A549 (cell line): Measurements from ENCODE around the gene STX1B. TPM values are rescaled to one million over a fixed set of nuclear protein-coding genes. Genes with fewer than 3 reads are reported as not detected.

Experiments
- ATAC-seq, 2 experiments: fragments of 200-7000 bp in 1 of 2; fragments of >200 bp in 1 of 2; cut with Nextera tagmentation in 1 of 2; cut with Tn5 transposase in 1 of 2; 3 replicates each; pipeline versions ENCODE4 v1.8.0 to v1.9.1; 2018 to 2020; ENCODE audit warnings: mild to moderate bottlenecking in 1 of 2, moderate library complexity in 1 of 2
- CTCF ChIA-PET: fragments of 300-600 bp; sonication (Branson Sonifier 250); formaldehyde crosslinking; extraction: SDS; loops from one replicate; lab custom pipeline; 2021; ENCODE audit warnings: antibody characterized with exemption, inconsistent platforms; lab: Yijun Ruan, JAX
- POLR2A ChIA-PET: fragments of 350-600 bp; formaldehyde crosslinking; extraction: SDS; loops from one replicate; lab custom pipeline; 2021; ENCODE audit warnings: antibody characterized with exemption, inconsistent platforms; lab: Yijun Ruan, JAX
- DNase-seq, 2 experiments: peaks; one replicate each; pipeline versions ENCODE4 v3.0.0 to v3.0.0-alpha.2; 2011 to 2016; ENCODE audit warnings: low read depth in 1 of 2, low spot score in 1 of 2
- FAIRE-seq: peaks from 2 replicates; lab custom pipeline; 2011; peaks lifted over from hg19 to GRCh38; lab: Jason Lieb, UNC
- H3K27ac ChIP-seq, 2 experiments: fragments of >200 bp; sonication (Bioruptor Twin); formaldehyde crosslinking; 3 replicates each; pipeline ENCODE4 v1.5.1; 2016 to 2017
- H3K4me1 ChIP-seq: fragments of >200 bp; sonication (Bioruptor Twin); formaldehyde crosslinking; 3 replicates; pipeline ENCODE4 v1.6.1; 2016
- H3K4me2 ChIP-seq: fragments of >200 bp; sonication (Bioruptor Twin); formaldehyde crosslinking; 3 replicates; pipeline ENCODE4 v1.6.1; 2016
- H3K4me3 ChIP-seq: fragments of >200 bp; sonication (Bioruptor Twin); formaldehyde crosslinking; 3 replicates; pipeline ENCODE4 v1.5.1; 2016
- H3K9me3 ChIP-seq: fragments of >200 bp; sonication (Bioruptor Twin); formaldehyde crosslinking; 3 replicates; pipeline ENCODE4 v1.6.1; 2016
- CHD4 ChIP-seq: fragments of 200-600 bp; sonication (generic); IDR thresholded peaks from 2 replicates; pipeline ENCODE4 v1.6.1; 2016; ENCODE audit warnings: antibody characterized with exemption, mild to moderate bottlenecking, borderline replicate concordance
- CTCF ChIP-seq: fragments of >200 bp; sonication (Bioruptor Twin); formaldehyde crosslinking; IDR thresholded peaks from 3 replicates; pipeline ENCODE4 v1.5.1; 2016
- EHF ChIP-seq: fragments of 250-450 bp; sonication (Bioruptor Pico); IDR thresholded peaks from 2 replicates; pipeline ENCODE4 v1.5.0; 2020; ENCODE audit warnings: mild to moderate bottlenecking
- EP300 ChIP-seq, 2 experiments: fragments of >200 bp; sonication (Bioruptor Twin); formaldehyde crosslinking; IDR thresholded peaks; 2 replicates in 1 of 2; 3 replicates in 1 of 2; pipeline ENCODE4 v1.6.1; 2016 to 2017
- FOXS1 ChIP-seq: fragments of 250-450 bp; sonication (Bioruptor Pico); IDR thresholded peaks from 2 replicates; pipeline ENCODE4 v1.5.0; 2020; ENCODE audit warnings: mild to moderate bottlenecking, moderate library complexity
- HES2 ChIP-seq: fragments of >200 bp; sonication (Bioruptor Twin); formaldehyde crosslinking; IDR thresholded peaks from 2 replicates; pipeline ENCODE4 v1.6.1; 2016
- JUN ChIP-seq, 2 experiments: fragments of >200 bp; sonication (Bioruptor Twin); formaldehyde crosslinking; IDR thresholded peaks; 2 replicates in 1 of 2; 3 replicates in 1 of 2; pipeline ENCODE4 v1.6.1; 2016 to 2017
- KDM1A ChIP-seq: fragments of 200-600 bp; sonication (generic); IDR thresholded peaks from 2 replicates; pipeline ENCODE4 v1.6.1; 2016; ENCODE audit warnings: low read depth, mild to moderate bottlenecking
- MAFK ChIP-seq: fragments of 450-650 bp; IDR thresholded peaks from 2 replicates; pipeline ENCODE4 v1.6.1; 2014; ENCODE audit not compliant: partially characterized antibody
- MAX ChIP-seq: IDR thresholded peaks from 2 replicates; pipeline ENCODE4 v1.6.1; 2012
- NPAS2 ChIP-seq: fragments of 250-450 bp; sonication (Bioruptor Pico); IDR thresholded peaks from 2 replicates; pipeline ENCODE4 v1.8.0; 2022; ENCODE audit warnings: mild to moderate bottlenecking, moderate library complexity, borderline replicate concordance
- PHF8 ChIP-seq: fragments of 200-600 bp; sonication (generic); IDR thresholded peaks from 2 replicates; pipeline ENCODE4 v1.6.1; 2016; ENCODE audit warnings: low read depth, mild to moderate bottlenecking, antibody characterized with exemption, moderate library complexity, borderline replicate concordance
- POLR2A ChIP-seq: IDR thresholded peaks from 2 replicates; pipeline ENCODE4 v1.6.1; 2012; ENCODE audit warnings: mild to moderate bottlenecking, low read length
- RAD21 ChIP-seq, 2 experiments: fragments of >200 bp in 1 of 2; sonication (Bioruptor Twin) in 1 of 2; formaldehyde crosslinking in 1 of 2; IDR thresholded peaks in 1 of 2; conservative IDR thresholded peaks in 1 of 2; 2 replicates in 1 of 2; 3 replicates in 1 of 2; pipeline ENCODE4 v1.6.1; 2012 to 2018; ENCODE audit warnings: inconsistent platforms in 1 of 2
- SREBF2 ChIP-seq: fragments of 450-650 bp; IDR thresholded peaks from 2 replicates; pipeline ENCODE4 v1.6.1; 2014; ENCODE audit warnings: mild to moderate bottlenecking, moderate library complexity
- ZSCAN20 ChIP-seq: fragments of 250-450 bp; sonication (Bioruptor Pico); IDR thresholded peaks from 2 replicates; pipeline ENCODE4 v1.8.0; 2022; ENCODE audit warnings: mild to moderate bottlenecking, moderate library complexity
- WGBS: methylation state at CpG from one replicate; pipeline ENCODE4 v1.1.6; 2017; ENCODE audit errors: missing lambda C conversion rate; 5-methylcytosine and 5-hydroxymethylcytosine counted together
- polyA plus RNA-seq, 4 experiments: library from polyadenylated mRNA; depleted of rRNA in 3 of 4; stranded (reverse); fragments of >200 nt; fragmentation: RNase III in 1 of 4; extraction: RNeasy Plus Mini Kit Qiagen cat#74134 plus additional on column Dnase treatment in 1 of 4; gene quantifications; 2 replicates in 3 of 4; 3 replicates in 1 of 4; pipeline ENCODE4 v1.2.3, GENCODE V29; 2011 to 2017
- TF ChIP-seq, protein P1 (sequence below): fragments of >200 bp; sonication (Bioruptor Twin); formaldehyde crosslinking; IDR thresholded peaks from 3 replicates; pipeline ENCODE4 v1.6.1; 2016
- TF ChIP-seq, protein P2 (sequence below): fragments of 200-600 bp; sonication (generic); IDR thresholded peaks from 2 replicates; pipeline ENCODE4 v1.6.1; 2016; ENCODE audit warnings: antibody characterized with exemption, mild to moderate bottlenecking, moderate library complexity
- TF ChIP-seq, protein P3 (sequence below): fragments of 150-350 bp; IDR thresholded peaks from 2 replicates; pipeline ENCODE4 v1.6.1; 2014; ENCODE audit warnings: low read depth, mild to moderate bottlenecking, low read length

Gene STX1B
- polyA plus RNA-seq, 2 of the 4 experiments (the other 2 are of a cell fraction) = 2.4 to 2.6 TPM

- FAIRE-seq (no peak), ATAC-seq (no peak), DNase-seq (no peak)
- no peaks in the 10 kb centered on the region for H3K9me3 ChIP-seq
- TF ChIP-seq EP300 (IDR thresholded peaks at IDR 0.05) (no peak), RAD21 (conservative IDR thresholded peaks at IDR 0.05 in 1 of 2, IDR thresholded peaks at IDR 0.05 in 1 of 2) (no peak), PHF8 (no peak), SREBF2 (no peak)
- H3K4me3 ChIP-seq = no peak overlapping the region
- H3K27ac ChIP-seq = peak overlapping the region in 1 of 2 experiments; percentile 60; a peak in 3 of 6 replicates
- 89% methylated on average over 29 of the region's 29 CpGs for WGBS
- POLR2A ChIA-PET = no interaction called here
- H3K4me2 ChIP-seq = no peak overlapping the region
- CTCF ChIA-PET = interaction anchor here (0.8 to 3.4 kb wide), 4 partner anchors 8 to 450 kb away, joined by 3 to 23 read pairs (median 6); partner anchors contain the start of genes HSD3B7 and ZNF843
- H3K4me1 ChIP-seq = peaks cover 31% of the 10 kb centered on the region
Observed at GRCh38 chr16:30992931-30993816, 17.3 kb downstream of the STX1B start.

- Histone ChIP-seq H3K27ac (peak overlapping the region in 1 of 2 experiments; percentile 60; a peak in 1 of 6 replicates), H3K4me1 (peaks cover 24% of the 10 kb centered on the region), H3K9me3 (no peaks in the 10 kb centered on the region), H3K4me3 (no peak overlapping the region), H3K4me2 (no peak overlapping the region)
- TF ChIP-seq SREBF2 (no peak), KDM1A (no peak), EHF (no peak), JUN (IDR thresholded peaks at IDR 0.05) (no peak)
- TF ChIP-seq, protein P1, sequence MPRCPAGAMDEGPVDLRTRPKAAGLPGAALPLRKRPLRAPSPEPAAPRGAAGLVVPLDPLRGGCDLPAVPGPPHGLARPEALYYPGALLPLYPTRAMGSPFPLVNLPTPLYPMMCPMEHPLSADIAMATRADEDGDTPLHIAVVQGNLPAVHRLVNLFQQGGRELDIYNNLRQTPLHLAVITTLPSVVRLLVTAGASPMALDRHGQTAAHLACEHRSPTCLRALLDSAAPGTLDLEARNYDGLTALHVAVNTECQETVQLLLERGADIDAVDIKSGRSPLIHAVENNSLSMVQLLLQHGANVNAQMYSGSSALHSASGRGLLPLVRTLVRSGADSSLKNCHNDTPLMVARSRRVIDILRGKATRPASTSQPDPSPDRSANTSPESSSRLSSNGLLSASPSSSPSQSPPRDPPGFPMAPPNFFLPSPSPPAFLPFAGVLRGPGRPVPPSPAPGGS = no peak
- DNase-seq = no peak
- ChIA-PET CTCF (interaction anchor here (2.8 to 3.4 kb wide), 2 partner anchors 7 to 150 kb away, joined by 9 to 23 read pairs; partner anchors contain the start of gene HSD3B7), POLR2A (no interaction called here)
- FAIRE-seq = no peak
- WGBS = 90% methylated on average over 7 of the region's 21 CpGs
- no peak for ATAC-seq
Observed at GRCh38 chr16:30992276-30992780, 18.1 kb downstream of the STX1B start.

- Histone ChIP-seq H3K4me1 (peaks cover 23% of the 10 kb centered on the region), H3K4me2 (no peak overlapping the region), H3K27ac (peak overlapping the region in 1 of 2 experiments; percentile 60; a peak in 2 of 6 replicates), H3K9me3 (no peaks in the 10 kb centered on the region), H3K4me3 (no peak overlapping the region)
- WGBS = 59% methylated on average over 4 of the region's 8 CpGs
- DNase-seq = no peak
- CTCF ChIA-PET = no interaction called here
- POLR2A ChIA-PET = interaction anchor here (0.6 kb wide), 1 partner anchor 66 kb away, joined by 7 read pairs; no protein-coding TSS in a partner anchor
- no peak for FAIRE-seq
- ATAC-seq = no peak
- no peak for TF ChIP-seq PHF8
- no peak for TF ChIP-seq NPAS2
- no peak for TF ChIP-seq HES2
- no peak for TF ChIP-seq RAD21 (conservative IDR thresholded peaks at IDR 0.05 in 1 of 2, IDR thresholded peaks at IDR 0.05 in 1 of 2)
- TF ChIP-seq, protein P2, sequence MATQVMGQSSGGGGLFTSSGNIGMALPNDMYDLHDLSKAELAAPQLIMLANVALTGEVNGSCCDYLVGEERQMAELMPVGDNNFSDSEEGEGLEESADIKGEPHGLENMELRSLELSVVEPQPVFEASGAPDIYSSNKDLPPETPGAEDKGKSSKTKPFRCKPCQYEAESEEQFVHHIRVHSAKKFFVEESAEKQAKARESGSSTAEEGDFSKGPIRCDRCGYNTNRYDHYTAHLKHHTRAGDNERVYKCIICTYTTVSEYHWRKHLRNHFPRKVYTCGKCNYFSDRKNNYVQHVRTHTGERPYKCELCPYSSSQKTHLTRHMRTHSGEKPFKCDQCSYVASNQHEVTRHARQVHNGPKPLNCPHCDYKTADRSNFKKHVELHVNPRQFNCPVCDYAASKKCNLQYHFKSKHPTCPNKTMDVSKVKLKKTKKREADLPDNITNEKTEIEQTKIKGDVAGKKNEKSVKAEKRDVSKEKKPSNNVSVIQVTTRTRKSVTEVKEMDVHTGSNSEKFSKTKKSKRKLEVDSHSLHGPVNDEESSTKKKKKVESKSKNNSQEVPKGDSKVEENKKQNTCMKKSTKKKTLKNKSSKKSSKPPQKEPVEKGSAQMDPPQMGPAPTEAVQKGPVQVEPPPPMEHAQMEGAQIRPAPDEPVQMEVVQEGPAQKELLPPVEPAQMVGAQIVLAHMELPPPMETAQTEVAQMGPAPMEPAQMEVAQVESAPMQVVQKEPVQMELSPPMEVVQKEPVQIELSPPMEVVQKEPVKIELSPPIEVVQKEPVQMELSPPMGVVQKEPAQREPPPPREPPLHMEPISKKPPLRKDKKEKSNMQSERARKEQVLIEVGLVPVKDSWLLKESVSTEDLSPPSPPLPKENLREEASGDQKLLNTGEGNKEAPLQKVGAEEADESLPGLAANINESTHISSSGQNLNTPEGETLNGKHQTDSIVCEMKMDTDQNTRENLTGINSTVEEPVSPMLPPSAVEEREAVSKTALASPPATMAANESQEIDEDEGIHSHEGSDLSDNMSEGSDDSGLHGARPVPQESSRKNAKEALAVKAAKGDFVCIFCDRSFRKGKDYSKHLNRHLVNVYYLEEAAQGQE = no peak
- TF ChIP-seq MAFK = no peak
- TF ChIP-seq FOXS1 = no peak
- no peak for TF ChIP-seq CHD4
- TF ChIP-seq, protein P3, sequence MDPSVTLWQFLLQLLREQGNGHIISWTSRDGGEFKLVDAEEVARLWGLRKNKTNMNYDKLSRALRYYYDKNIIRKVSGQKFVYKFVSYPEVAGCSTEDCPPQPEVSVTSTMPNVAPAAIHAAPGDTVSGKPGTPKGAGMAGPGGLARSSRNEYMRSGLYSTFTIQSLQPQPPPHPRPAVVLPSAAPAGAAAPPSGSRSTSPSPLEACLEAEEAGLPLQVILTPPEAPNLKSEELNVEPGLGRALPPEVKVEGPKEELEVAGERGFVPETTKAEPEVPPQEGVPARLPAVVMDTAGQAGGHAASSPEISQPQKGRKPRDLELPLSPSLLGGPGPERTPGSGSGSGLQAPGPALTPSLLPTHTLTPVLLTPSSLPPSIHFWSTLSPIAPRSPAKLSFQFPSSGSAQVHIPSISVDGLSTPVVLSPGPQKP = no peak
- TF ChIP-seq ZSCAN20 (CRISPR knock-in tag) = no peak
- TF ChIP-seq MAX = no peak
- TF ChIP-seq POLR2A = no peak
- no peak for TF ChIP-seq CTCF
Observed at GRCh38 chr16:30991052-30991451, 19.4 kb downstream of the STX1B start.
